HepG2 (cell line): Measurements from ENCODE around the gene AGBL3. TPM values are rescaled to one million over a fixed set of nuclear protein-coding genes. Genes with fewer than 3 reads are reported as not detected.

Source experiments
- HNF4A ChIP-seq: sonication (generic); formaldehyde crosslinking; IDR thresholded peaks from 2 replicates; pipeline ENCODE4 v1.4.0; 2020; ENCODE audit warnings: missing genetic modification reagents
- IKZF5 ChIP-seq: IDR thresholded peaks from 2 replicates; pipeline ENCODE4 v1.6.1; 2018; ENCODE audit warnings: missing genetic modification reagents, mild to moderate bottlenecking, missing compliant biosample characterization
- MEIS1 ChIP-seq: sonication (generic); formaldehyde crosslinking; IDR thresholded peaks from 2 replicates; pipeline ENCODE4 v1.9.0; 2021; ENCODE audit warnings: mild to moderate bottlenecking, missing genetic modification reagents, moderate library complexity, borderline replicate concordance
- MEIS2 ChIP-seq: sonication (generic); formaldehyde crosslinking; IDR thresholded peaks from 2 replicates; pipeline ENCODE4 v1.9.0; 2021; ENCODE audit warnings: mild to moderate bottlenecking, missing genetic modification reagents
- MTF2 ChIP-seq: sonication (generic); formaldehyde crosslinking; IDR thresholded peaks from 2 replicates; pipeline ENCODE4 v1.5.0; 2020; ENCODE audit warnings: missing genetic modification reagents, borderline replicate concordance
- NCOR1 ChIP-seq: fragments of 200-600 bp; sonication (generic); IDR thresholded peaks from 2 replicates; pipeline ENCODE4 v1.7.0; 2017; ENCODE audit warnings: antibody characterized with exemption, low read length, borderline replicate concordance
- RFXANK ChIP-seq: IDR thresholded peaks from 2 replicates; pipeline ENCODE4 v1.6.1; 2016
- SALL1 ChIP-seq: sonication (generic); formaldehyde crosslinking; IDR thresholded peaks from 2 replicates; pipeline ENCODE4 v1.8.0; 2022; ENCODE audit warnings: mild to moderate bottlenecking, missing genetic modification reagents
- TEAD2 ChIP-seq: sonication (generic); formaldehyde crosslinking; IDR thresholded peaks from 2 replicates; pipeline ENCODE4 v1.9.0; 2021; ENCODE audit warnings: missing genetic modification reagents
- TMF1 ChIP-seq: sonication (generic); formaldehyde crosslinking; IDR thresholded peaks from 2 replicates; pipeline ENCODE4 v1.8.1; 2022; ENCODE audit warnings: low read depth, missing genetic modification reagents
- XBP1 ChIP-seq: sonication (generic); formaldehyde crosslinking; IDR thresholded peaks from 2 replicates; pipeline ENCODE4 v1.5.0; 2020; ENCODE audit warnings: missing genetic modification reagents
- ZNF124 ChIP-seq: sonication (generic); formaldehyde crosslinking; IDR thresholded peaks from 2 replicates; pipeline ENCODE4 v1.4.0; 2020; ENCODE audit warnings: missing genetic modification reagents
- ZNF138 ChIP-seq: sonication (generic); formaldehyde crosslinking; IDR thresholded peaks from 2 replicates; pipeline ENCODE4 v1.5.0; 2020; ENCODE audit warnings: mild to moderate bottlenecking, low read depth, missing genetic modification reagents
- ZNF264 ChIP-seq: sonication (generic); formaldehyde crosslinking; IDR thresholded peaks from 2 replicates; pipeline ENCODE4 v1.4.0; 2020; ENCODE audit warnings: missing genetic modification reagents
- ZNF354B ChIP-seq: sonication (generic); formaldehyde crosslinking; IDR thresholded peaks from 2 replicates; pipeline ENCODE4 v1.8.0; 2022; ENCODE audit warnings: mild to moderate bottlenecking, missing genetic modification reagents
- ZNF441 ChIP-seq: sonication (generic); formaldehyde crosslinking; IDR thresholded peaks from 2 replicates; pipeline ENCODE4 v1.7.0; 2021; ENCODE audit warnings: missing genetic modification reagents, borderline replicate concordance
- ZNF572 ChIP-seq: sonication (generic); formaldehyde crosslinking; IDR thresholded peaks from 2 replicates; pipeline ENCODE4 v1.5.1; 2020; ENCODE audit warnings: mild to moderate bottlenecking, missing genetic modification reagents
- ZNF768 ChIP-seq: sonication (generic); formaldehyde crosslinking; IDR thresholded peaks from 2 replicates; pipeline ENCODE4 v1.4.0; 2020; ENCODE audit warnings: missing genetic modification reagents
- polyA plus RNA-seq, 8 experiments: library from polyadenylated mRNA; depleted of rRNA in 3 of 8; stranded (reverse) in 7 of 8; unstranded in 1 of 8; fragments of >200 nt; fragmentation: Illumina TruSeq in 4 of 8; extraction: Trizol in 4 of 8; gene quantifications; 2 replicates each; pipeline versions ENCODE4 v1.2.1 to v1.2.3, GENCODE V29; 2011 to 2016; ENCODE audit warnings: low read depth in 4 of 8, missing spikeins in 1 of 8, mixed read lengths in 1 of 8; ENCODE audit not compliant: insufficient read depth in 1 of 8
- total RNA-seq, 5 experiments: library from RNA; depleted of rRNA; stranded (reverse); fragments of >200 nt; fragmentation: Illumina TruSeq; extraction: Trizol; gene quantifications; 2 replicates each; pipeline ENCODE4 v1.2.3, GENCODE V29; 2016; ENCODE audit warnings: low read depth in 1 of 5
- TF ChIP-seq, protein P1 (sequence below): sonication (generic); formaldehyde crosslinking; IDR thresholded peaks from 2 replicates; pipeline ENCODE4 v1.5.0; 2020; ENCODE audit warnings: mild to moderate bottlenecking, missing genetic modification reagents, moderate library complexity
- TF ChIP-seq, protein P2 (sequence below): IDR thresholded peaks from 2 replicates; pipeline ENCODE4 v1.6.1; 2016
- TF ChIP-seq, protein P3 (sequence below): sonication (generic); formaldehyde crosslinking; IDR thresholded peaks from 2 replicates; pipeline ENCODE4 v1.8.0; 2022; ENCODE audit warnings: mild to moderate bottlenecking, missing genetic modification reagents, moderate library complexity
- TF ChIP-seq, protein P4 (sequence below): sonication (generic); formaldehyde crosslinking; conservative IDR thresholded peaks from 2 replicates; pipeline ENCODE4 v1.8.0; 2022; ENCODE audit warnings: mild to moderate bottlenecking, moderate library complexity, missing genetic modification reagents

The AGBL3 gene
- total and polyA plus RNA-seq, 2 of the 13 experiments (the other 11 are each of a cell fraction or from before 2014, with no cell fraction given), result 2.2 to 7.2 TPM

GRCh38 chr7:135170274-135170997 is 184.1 kb downstream of the AGBL3 start, which contains the start of gene CYREN (continued):
- TF ChIP-seq MTF2 (CRISPR knock-in tag), result peak; percentile 89; the same call in 1 of the 2 replicates
- peak; percentile 85; the same call in 1 of the 2 replicates for TF ChIP-seq SALL1 (CRISPR knock-in tag)
- TF ChIP-seq ZNF138 (CRISPR knock-in tag), result no peak
- no peak for TF ChIP-seq NCOR1
- peak; percentile 18; the same call in 1 of the 2 replicates for TF ChIP-seq ZNF441 (CRISPR knock-in tag)
- no peak for TF ChIP-seq ZNF354B (CRISPR knock-in tag)
- peak; percentile 75; the same call in 1 of the 2 replicates for TF ChIP-seq ZNF264 (CRISPR knock-in tag)
- TF ChIP-seq ZNF572 (CRISPR knock-in tag), result no peak
- TF ChIP-seq, protein P1, sequence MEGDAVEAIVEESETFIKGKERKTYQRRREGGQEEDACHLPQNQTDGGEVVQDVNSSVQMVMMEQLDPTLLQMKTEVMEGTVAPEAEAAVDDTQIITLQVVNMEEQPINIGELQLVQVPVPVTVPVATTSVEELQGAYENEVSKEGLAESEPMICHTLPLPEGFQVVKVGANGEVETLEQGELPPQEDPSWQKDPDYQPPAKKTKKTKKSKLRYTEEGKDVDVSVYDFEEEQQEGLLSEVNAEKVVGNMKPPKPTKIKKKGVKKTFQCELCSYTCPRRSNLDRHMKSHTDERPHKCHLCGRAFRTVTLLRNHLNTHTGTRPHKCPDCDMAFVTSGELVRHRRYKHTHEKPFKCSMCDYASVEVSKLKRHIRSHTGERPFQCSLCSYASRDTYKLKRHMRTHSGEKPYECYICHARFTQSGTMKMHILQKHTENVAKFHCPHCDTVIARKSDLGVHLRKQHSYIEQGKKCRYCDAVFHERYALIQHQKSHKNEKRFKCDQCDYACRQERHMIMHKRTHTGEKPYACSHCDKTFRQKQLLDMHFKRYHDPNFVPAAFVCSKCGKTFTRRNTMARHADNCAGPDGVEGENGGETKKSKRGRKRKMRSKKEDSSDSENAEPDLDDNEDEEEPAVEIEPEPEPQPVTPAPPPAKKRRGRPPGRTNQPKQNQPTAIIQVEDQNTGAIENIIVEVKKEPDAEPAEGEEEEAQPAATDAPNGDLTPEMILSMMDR (CRISPR knock-in tag), result peak; percentile 95
- peak; percentile 95 for TF ChIP-seq IKZF5 (CRISPR knock-in tag)
- peak; percentile 86 for TF ChIP-seq HNF4A (CRISPR knock-in tag)
- TF ChIP-seq, protein P2, sequence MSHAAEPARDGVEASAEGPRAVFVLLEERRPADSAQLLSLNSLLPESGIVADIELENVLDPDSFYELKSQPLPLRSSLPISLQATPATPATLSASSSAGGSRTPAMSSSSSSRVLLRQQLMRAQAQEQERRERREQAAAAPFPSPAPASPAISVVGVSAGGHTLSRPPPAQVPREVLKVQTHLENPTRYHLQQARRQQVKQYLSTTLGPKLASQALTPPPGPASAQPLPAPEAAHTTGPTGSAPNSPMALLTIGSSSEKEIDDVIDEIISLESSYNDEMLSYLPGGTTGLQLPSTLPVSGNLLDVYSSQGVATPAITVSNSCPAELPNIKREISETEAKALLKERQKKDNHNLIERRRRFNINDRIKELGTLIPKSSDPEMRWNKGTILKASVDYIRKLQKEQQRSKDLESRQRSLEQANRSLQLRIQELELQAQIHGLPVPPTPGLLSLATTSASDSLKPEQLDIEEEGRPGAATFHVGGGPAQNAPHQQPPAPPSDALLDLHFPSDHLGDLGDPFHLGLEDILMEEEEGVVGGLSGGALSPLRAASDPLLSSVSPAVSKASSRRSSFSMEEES (CRISPR knock-in tag), result peak; percentile 40; the same call in 1 of the 2 replicates
- TF ChIP-seq, protein P3, sequence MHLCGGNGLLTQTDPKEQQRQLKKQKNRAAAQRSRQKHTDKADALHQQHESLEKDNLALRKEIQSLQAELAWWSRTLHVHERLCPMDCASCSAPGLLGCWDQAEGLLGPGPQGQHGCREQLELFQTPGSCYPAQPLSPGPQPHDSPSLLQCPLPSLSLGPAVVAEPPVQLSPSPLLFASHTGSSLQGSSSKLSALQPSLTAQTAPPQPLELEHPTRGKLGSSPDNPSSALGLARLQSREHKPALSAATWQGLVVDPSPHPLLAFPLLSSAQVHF (CRISPR knock-in tag), result peak; percentile 65; the same call in 1 of the 2 replicates
- 0 out of 2 replicates have a peak, but pooled peaks have one; percentile 19 for TF ChIP-seq XBP1 (CRISPR knock-in tag)
- no peak for TF ChIP-seq MEIS1 (CRISPR knock-in tag)
- TF ChIP-seq, protein P4, sequence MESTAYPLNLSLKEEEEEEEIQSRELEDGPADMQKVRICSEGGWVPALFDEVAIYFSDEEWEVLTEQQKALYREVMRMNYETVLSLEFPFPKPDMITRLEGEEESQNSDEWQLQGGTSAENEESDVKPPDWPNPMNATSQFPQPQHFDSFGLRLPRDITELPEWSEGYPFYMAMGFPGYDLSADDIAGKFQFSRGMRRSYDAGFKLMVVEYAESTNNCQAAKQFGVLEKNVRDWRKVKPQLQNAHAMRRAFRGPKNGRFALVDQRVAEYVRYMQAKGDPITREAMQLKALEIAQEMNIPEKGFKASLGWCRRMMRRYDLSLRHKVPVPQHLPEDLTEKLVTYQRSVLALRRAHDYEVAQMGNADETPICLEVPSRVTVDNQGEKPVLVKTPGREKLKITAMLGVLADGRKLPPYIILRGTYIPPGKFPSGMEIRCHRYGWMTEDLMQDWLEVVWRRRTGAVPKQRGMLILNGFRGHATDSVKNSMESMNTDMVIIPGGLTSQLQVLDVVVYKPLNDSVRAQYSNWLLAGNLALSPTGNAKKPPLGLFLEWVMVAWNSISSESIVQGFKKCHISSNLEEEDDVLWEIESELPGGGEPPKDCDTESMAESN (CRISPR knock-in tag), result peak; percentile 92
- TF ChIP-seq ZNF768 (CRISPR knock-in tag), result peak; percentile 57; the same call in 1 of the 2 replicates
- TF ChIP-seq MEIS2 (CRISPR knock-in tag), result 0 out of 2 replicates have a peak, but pooled peaks have one; percentile 31
- TF ChIP-seq TEAD2 (CRISPR knock-in tag), result no peak
- no peak for TF ChIP-seq RFXANK
- 0 out of 2 replicates have a peak, but pooled peaks have one; percentile 58 for TF ChIP-seq TMF1 (CRISPR knock-in tag)
- peak; percentile 79; the same call in 1 of the 2 replicates for TF ChIP-seq ZNF124 (CRISPR knock-in tag)
